NOMO-1 (cell line): ENCODE results near the gene SPATA13.

ENCODE experiments used
- DNase-seq, 2 experiments: peaks; one replicate each; lab custom pipeline; 2025; ENCODE audit not compliant: unreplicated experiment in 2 of 2; lab: John Stamatoyannopoulos, UW

The SPATA13 gene

GRCh38 chr13:24138911-24139310, 21.6 kb upstream of the SPATA13 start:
- DNase-seq, result no peak

GRCh38 chr13:24141333-24141910, 19.1 kb upstream of the SPATA13 start:
- DNase-seq, result no peak

- DNase-seq, result no peak
Measured at GRCh38 chr13:24142453-24142852, 18.1 kb upstream of the SPATA13 start.

GRCh38 chr13:24142886-24143285, 17.6 kb upstream of the SPATA13 start:
- DNase-seq, result no peak

- no peak for DNase-seq
Measured at GRCh38 chr13:24145240-24145639, 15.3 kb upstream of the SPATA13 start.

- no peak for DNase-seq
Measured at GRCh38 chr13:24145674-24146073, 14.8 kb upstream of the SPATA13 start.

- DNase-seq, result no peak
Measured at GRCh38 chr13:24146961-24147569, 13.5 kb upstream of the SPATA13 start.

- DNase-seq, result no peak
Measured at GRCh38 chr13:24147570-24147963, 13.0 kb upstream of the SPATA13 start.

- no peak for DNase-seq
Measured at GRCh38 chr13:24148414-24149235, 11.9 kb upstream of the SPATA13 start.

GRCh38 chr13:24149246-24150032, 11.1 kb upstream of the SPATA13 start:
- no peak for DNase-seq

- no peak for DNase-seq
Measured at GRCh38 chr13:24150572-24150971, 9.9 kb upstream of the SPATA13 start.

GRCh38 chr13:24151864-24152263, 8.7 kb upstream of the SPATA13 start:
- DNase-seq, result no peak

- DNase-seq, result no peak
Measured at GRCh38 chr13:24152292-24153214, 8.0 kb upstream of the SPATA13 start.

- no peak for DNase-seq
Measured at GRCh38 chr13:24153347-24153746, 7.2 kb upstream of the SPATA13 start.

GRCh38 chr13:24153979-24154701, 6.4 kb upstream of the SPATA13 start:
- DNase-seq, result no peak

- DNase-seq, result no peak
Measured at GRCh38 chr13:24159357-24159756, 1.2 kb upstream of the SPATA13 start.

- peak; percentile 17 to 31 for DNase-seq
Measured at GRCh38 chr13:24161010-24161775, 673 bp downstream of the SPATA13 start.

GRCh38 chr13:24161980-24162525, 1.5 kb downstream of the SPATA13 start:
- no peak for DNase-seq
